GM19397 (cell line): Measurements from ENCODE around the gene LAMTOR1.

Experiments
- ATAC-seq: cut with Tn5 transposase; IDR thresholded peaks from one replicate; pipeline ENCODE4 v1.9.1; 2021; ENCODE audit warnings: mild to moderate bottlenecking, moderate library complexity; ENCODE audit not compliant: unreplicated experiment

LAMTOR1 gene

DNA sequence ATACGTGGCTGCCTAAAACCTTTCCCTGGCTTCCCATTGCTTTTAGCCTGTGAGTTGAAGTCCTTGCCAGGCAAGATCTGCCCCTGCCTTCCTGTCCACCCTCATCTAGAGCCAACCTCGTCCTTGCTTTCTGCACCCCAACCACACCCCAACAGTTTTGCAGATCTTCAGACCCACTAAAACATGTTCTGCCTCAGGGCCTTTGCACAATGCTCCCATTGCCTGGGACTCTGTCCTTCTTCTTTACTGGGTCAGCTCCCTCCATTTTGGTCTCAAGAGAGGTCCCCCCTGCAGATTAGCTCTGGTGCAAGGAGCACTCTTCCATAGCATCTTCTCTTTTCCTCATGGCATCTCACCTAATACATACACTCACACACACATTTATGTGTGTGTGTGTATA is 17.8 kb upstream of the LAMTOR1 start:
- ATAC-seq = no peak

DNA sequence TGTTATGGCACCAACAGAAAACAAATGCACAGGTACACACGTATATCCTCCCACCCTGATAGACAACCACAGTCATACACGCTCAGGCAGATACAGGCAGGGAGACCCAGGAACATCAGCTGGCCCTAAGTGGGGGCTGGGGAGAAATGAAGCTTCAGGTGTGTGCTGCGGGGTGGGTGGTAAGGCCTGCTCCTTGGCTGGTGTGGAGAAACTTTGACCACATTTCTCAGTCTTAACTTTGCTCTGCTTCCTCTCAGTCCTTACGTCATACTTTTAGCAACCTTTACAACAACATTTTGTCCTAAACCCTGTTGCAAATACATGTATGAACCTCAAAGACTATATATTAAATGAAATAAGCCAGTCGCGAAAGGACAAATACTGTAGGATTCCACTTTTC is 16.1 kb upstream of the LAMTOR1 start:
- ATAC-seq = no peak

DNA sequence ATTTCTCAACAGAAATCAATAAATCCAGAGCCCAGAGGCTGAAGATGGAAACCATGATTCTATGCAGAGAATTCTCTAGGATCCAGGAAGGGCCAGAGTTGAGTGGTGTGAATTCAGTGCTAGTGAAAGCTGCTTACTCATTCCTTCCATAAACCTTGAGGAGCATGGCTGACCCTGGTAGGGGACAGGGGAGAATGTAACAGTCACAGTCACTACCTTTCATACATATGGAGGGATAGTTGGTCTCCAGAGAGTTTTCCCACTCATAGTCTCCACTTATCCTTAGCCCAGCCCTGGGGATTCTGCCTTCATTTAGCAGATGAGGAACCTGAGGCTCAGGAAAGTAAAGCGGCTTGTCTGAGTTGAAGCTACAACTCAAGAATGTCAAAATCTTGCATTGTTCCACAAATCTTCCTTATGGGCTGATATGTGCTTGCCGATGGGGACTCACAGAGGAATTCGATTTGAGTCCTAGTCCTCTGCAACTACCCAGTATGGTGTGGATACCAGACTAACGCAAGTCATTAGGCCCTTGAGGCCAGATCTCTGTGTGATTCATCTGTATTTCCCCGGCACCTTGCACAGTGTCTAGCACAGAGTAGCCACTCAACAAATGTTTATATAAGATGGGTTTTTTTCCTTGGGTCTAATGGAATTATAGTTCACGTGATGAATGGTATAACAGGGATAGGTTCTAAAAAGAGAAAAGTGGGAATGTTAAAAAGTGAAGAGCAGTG is 13.1 kb upstream of the LAMTOR1 start:
- no peak for ATAC-seq

DNA sequence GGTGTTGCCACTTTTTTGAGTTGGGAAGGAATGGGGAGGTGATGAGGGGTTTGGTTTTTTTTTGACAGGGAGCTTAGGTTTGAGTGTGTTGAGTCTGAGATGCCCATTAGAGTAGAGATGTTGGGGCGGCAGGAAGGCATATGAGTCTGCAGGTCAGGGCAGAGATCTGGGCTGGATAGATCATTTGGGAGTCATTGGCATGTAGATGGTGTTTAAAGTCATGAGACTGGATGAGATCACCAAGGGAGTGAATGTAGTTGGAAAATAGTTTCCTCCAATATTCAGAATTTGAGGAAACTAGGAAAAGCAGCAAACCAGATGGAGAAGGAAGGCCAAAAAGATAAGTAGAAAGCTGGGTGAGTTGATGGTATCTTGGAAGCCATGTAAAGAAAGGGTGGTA is 11.5 kb upstream of the LAMTOR1 start:
- no peak for ATAC-seq

DNA sequence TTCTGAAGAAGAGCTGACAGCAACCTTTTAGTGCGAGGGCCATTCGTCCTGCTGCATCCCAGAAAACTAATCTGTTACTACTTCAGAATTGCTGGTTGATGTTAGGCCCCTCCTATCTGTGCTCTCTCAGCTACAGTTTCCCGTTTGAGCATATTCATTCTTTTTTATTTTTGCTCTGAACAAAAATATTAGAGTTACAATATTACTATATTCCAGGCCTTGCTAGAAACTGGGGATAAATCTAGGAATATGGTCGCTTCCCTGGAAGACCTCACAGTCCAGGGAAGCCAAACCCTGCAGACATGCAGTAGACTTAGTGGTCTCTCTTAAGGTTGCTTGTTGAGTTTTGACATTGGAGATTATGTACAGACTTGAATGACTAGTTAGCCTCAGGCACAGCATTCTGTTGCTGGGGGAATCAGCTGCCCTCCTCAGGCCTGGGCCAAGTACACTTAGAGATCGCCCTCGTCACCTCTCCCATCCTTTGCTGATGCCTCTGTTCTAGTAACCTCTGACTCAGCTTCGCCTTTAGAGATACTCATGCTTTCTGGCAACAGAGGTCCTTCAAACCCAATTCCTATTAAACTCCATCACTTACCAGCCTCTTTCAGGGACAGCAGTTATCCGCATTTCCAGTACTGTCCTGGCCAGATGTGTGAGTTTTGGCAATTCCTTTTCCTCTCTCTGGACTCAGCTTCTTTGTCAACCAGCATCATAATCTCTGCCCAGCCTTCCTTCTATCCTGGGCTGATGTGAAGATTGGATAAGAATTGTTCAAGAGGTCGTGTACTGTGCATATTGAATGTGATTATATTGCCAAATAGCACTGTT is 10.1 kb upstream of the LAMTOR1 start:
- ATAC-seq = no peak

DNA sequence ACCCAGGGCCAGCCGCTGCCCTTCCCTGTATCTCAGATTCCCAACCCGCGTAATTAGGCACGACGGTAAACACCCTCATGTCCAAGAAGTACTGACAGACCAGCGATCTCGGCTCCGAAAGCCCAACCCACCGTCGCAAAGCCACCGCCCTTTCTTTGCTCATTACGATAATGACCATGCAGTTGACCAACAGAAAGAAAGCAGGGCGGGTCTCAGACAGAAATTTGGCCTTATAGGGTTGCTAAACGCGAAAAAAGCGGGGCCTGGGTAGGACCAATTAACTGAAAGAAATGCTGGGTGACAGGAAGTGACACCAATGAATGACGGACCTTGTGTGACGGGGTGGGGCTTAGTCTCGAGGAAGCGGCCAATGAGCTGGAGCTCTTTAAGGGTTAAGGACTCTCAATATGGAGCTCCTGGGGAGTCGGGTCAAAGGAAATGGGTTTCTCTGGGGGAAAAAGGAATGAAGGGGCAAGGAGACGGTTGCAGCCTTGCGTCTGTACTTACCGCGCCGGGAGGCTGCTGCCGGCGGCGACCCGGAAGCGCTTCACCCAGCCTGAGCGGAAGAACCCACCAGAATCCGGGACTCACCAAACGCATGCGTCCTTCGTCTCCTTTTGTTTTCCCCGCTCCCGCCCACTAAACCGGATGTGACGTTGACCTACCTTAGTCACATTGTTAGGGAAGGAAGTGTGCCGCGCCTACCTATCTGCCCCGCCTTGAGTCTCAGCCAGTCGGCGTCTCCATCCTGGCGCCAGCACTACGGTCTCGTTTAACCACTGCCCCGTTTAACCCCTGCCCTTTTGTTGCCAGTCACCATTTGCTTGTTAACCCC is 9.3 kb upstream of the LAMTOR1 start, which contains the start of gene ANAPC15:
Gene ANAPC15, minus strand, starts transcription at position 553 of the 835 bp plus-strand sequence. CDS start 1,419 bp downstream, outside the sequence.
- ATAC-seq = peak; percentile 83

DNA sequence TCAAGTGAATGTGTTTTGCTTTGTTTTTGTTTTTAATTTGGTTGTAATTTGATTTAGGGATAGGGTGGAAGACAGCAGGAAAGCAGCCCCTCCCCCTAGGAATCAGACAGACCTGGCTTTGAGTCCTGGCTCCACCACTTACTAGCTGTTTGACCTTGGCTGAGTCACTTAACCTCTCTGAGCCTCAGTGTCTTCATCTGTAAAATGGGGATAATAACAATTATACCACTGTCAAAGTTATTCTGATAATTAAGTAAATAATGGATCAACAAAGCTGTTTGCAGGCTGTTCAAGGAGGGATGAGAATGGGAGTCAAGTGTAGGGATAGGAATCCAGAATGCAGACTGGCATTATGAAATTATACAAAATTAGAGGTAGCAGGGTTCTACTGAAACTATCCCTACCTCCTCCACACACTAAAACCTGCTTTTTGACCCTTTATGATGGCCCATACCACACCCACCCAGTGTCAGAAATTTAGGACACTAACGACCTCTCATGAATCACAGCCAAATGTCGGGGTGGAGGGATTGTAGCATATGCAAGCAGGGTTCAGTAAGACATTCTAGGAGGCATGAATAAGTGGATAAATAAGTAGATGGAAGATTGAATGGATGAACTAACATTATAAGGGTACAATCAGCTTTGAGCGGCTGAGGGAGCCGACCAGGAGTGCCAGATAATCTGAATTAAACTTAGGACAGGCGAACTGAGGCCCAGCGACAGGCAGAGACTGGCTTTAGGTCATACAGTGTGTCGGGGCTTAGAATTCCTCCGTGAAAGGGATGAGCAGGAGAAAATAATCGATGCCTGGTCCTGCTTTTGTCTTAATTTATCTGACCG is 8.4 kb upstream of the LAMTOR1 start:
- ATAC-seq = peak; percentile 2

DNA sequence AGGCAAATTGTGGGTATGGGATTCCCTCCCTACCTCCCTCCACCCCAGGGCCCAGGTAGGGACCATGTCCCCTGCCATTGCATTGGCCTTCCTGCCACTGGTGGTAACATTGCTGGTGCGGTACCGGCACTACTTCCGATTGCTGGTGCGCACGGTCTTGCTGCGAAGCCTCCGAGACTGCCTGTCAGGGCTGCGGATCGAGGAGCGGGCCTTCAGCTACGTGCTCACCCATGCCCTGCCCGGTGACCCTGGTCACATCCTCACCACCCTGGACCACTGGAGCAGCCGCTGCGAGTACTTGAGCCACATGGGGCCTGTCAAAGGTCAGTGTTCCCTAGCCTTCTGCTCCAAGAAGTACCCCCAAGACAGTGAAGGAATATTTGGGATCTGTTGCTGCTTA is 2.8 kb upstream of the LAMTOR1 start, which contains the start of gene TOMT:
Gene TOMT, plus strand, starts transcription at position 37 of the 400 bp plus-strand sequence. Its CDS starts 28 bp downstream, at position 65.
- ATAC-seq = no peak

DNA sequence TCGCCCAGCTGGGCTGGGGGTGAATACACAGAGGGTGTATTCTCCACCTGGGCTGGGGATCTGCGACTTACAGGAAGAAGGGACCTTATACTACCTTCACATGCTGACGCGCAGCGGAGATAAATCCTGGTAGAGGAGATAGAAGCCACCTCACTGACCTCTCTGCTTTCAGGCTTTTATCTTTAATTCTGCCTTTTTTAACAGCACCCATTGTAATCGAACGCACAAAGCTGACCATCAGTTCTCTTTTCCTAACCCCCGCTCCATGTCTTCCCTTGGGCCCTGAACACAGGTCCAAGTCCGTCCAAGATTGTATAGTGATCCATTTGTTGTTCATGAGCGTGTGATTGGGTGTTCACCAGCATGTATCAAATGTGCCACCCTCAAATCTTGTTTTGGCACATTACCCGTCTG is 664 bp upstream of the LAMTOR1 start:
- no peak for ATAC-seq

DNA sequence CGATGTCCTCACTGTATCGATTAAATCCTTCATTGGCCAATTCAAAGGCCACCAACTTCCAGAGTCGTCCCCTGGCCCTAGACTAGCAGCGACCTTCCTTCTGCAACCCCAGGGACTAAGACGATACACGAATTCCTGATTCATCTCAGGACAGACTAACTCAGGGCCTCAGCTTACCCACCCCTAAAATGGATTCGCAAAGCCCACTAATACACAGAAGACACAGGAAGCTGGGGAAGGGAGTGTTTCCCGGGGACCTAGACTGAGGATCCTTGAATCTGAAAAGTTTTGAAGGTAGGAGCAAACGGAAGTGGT is 509 bp downstream of the LAMTOR1 start:
- ATAC-seq = no peak

DNA sequence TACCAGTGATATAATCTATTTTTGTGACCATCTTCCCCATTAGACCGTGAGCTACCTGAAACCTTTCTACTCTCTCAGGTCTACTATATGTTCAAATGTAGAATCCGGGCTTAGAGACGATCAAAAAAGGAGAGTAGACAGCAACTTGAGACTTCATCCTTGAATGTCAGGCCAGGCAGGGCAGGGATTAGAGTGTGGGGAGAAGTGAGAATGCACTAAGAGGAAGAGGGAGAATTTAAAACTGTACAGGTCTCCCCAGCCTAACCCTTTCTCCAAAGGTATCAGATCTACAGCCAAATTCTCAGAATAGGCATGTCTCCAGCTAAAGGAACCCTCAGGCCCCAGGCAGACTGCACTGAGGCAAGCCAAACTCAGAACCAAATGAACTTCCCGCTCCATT is 935 bp downstream of the LAMTOR1 start:
- no peak for ATAC-seq

DNA sequence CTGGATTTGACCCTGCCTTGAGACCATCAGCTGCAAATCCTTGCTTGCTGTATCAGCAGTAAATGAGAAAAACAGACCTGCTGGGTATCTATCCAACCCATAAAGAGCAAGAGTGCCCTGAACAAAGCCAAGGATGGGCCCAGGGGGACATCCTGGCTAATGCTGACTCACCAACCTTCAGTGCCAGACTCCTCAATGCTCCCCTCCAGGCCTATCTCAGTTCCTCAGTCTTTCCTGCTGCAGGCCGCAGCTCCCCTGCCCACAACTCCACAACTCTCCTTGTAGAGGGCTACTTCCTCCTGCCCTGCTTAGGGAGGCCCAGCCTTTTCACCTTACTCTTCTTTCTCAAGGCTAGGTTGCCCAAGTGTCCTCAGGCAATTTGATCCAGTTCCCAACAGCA is 2.6 kb downstream of the LAMTOR1 start:
- no peak for ATAC-seq

DNA sequence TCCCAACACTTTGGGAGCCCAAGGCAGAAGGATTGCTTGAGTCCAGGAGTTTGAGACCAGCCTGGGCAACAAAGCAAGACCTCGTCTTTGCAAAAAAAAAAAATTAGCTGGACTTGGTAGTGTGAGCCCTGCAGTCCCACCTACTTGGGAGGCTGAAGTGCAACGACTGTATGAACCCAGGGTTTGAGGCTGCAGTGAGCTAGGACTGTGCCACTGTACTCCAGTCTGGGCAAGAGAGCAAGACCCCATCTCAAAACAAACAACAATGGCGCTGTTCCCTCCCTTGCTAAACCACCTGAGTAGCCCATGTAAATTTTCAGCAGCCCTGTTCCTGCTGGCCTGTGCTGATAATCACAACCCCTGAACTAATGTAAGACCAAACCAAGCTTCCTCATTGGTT is 3.1 kb downstream of the LAMTOR1 start:
- no peak for ATAC-seq

DNA sequence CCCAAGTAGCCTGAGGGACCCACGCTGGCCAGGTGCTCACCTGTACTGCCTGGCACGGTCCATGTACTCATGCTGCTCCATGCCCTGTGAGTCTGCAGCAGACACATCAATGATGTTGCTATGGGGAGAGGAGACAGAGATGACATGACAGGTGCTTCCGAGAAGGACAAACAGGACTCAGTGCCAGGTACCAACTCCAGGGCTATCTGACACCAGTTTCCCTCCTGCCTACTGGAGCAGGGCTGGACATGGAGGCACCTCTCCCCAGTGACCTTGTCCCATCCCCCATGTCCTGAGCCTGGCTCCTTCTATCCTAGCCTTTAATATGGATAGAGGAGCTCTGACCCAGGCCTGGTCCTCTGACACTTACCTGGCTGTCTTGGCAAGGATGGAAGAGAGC is 4.4 kb downstream of the LAMTOR1 start:
- ATAC-seq = no peak

DNA sequence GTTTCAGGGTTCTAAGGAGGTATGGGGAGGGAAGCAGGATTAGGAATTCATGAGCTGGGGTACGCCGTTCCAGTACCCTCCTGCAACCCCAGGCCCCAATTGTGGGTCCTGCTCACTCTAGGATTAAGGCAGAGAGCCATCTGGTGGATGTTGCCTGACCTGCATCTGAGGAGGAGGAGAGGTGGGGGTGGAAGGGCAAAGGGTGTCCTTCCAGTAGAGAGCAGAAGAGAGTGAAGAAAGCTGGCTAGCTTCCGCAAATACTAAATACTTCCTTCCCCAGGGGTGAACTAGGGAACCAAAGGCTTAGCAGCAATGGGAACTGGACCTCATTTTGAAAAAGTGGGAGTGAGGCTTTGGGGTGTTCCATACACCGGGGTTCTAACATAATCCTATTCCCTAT is 11.8 kb downstream of the LAMTOR1 start:
- ATAC-seq = peak; percentile 53

DNA sequence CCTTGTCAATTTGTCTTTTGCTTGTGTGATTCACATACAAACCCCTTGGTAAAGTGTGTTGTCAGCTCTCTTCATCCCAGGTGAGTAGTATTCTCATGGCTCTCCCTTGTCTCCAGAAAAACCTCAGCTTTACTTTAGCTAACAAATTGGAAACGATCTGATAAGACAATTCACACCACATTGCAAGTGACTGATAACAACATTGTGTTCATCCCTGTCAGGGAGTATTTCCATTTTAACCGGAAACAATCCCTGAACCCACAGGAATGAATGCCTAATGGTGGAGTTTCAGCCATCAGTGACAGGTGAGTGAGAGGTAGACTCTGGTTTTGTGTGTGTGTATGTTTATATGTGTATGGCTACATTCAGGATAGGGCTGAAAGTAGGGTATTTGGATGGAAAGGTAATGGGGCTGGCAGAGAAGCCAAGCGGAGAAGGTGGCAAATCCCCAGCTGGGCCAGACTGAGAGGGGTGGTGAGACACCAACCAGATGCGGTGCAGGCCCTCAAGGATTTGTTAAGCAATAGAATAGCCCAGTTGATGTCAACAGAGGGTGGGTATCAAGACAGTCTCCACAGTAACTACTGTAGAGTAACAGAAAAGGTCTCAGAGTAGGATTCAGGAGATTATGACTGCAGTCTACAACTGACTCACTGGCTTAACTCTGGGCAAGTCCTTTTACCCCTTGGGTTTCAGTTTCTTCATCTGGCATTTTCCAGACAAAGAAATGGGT is 14.9 kb downstream of the LAMTOR1 start:
- no peak for ATAC-seq

DNA sequence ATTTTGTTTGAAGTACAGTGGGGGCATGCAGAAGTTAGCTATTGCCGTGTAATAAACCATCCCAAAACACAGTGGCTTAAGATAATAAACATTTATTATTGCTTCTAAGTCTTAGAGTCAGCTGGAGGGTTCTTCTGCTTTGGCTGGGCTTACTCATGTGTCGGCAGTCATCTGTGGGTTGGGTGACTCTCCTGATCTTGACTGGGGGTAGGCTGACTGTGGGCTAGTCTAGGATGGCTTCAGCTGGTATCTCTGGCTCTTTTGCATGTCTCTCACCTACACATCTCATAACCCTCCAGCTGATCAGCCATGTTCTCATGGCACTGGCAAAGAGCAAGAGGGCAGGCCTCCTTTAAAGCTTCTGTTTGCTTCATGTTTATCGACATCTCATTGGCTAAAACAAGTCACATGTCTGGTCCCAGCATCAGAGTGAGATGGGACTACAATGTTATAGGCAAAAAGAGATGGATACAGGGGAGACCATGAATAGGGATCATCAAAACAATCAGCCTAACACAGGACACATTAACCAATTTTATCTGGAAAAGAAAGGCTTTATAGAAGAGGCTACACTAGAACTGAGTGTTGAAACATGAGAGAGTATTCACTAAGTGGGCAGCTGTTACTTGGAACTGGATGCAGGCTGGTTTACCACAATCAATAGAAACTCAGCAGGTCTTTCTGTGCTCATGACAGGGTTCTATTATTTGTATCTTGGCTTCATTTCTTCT is 17.3 kb downstream of the LAMTOR1 start:
- ATAC-seq = no peak

DNA sequence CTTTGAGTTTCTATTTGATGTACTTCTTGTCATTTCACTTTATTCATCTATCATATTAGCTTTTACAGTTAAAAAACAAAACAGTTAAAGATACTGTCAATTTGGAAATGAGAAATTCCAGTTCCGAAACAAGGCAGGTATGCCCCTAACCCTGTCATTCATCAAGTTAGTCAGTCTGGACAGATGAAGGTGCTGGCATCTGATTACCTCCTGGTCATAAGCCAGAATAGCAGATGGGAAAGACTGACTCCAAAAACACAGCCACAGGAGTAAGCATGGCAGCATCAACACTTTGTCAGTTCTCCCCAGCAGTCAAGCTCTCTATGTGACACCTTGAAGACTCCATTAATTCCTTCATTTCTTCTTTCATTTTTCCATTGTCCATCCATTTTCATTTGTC is 18.1 kb downstream of the LAMTOR1 start:
- ATAC-seq = no peak

DNA sequence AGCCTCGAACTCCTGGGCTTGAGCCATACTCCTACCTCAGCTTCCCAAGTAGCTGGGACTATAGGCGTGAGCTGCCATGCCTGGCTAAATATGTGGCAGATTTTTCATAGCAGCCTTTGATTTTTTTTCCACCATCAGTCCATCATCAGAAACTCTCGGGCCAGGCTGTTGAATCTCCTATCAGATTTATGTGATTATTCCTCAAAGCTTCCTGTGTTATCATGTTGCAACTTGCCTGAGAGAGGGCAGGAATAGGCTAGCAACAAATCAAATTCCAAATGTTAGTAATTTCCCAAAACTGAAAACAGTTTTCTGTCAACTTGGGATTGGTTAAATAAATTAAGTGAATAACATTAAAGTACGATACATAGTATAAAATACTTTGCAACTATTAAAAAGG is 19.0 kb downstream of the LAMTOR1 start:
- no peak for ATAC-seq
